Testis (tissue), 2 donors: ENCODE measurements around the gene SNX30.

Experiments used
- CTCF ChIP-seq, 3 experiments: fragments of 450-650 bp in 2 of 3; fragments of 200-600 bp in 1 of 3; sonication (generic) in 1 of 3; IDR thresholded peaks; one replicate each; pipeline ENCODE4 v1.5.1; 2016 to 2019; ENCODE audit warnings: antibody characterized with exemption in 3 of 3, mild to moderate bottlenecking in 2 of 3, moderate library complexity in 1 of 3
- POLR2A ChIP-seq: fragments of 450-650 bp; IDR thresholded peaks from one replicate; pipeline ENCODE4 v1.6.1; 2017; ENCODE audit warnings: antibody characterized with exemption, mild to moderate bottlenecking, moderate library complexity

- peak; percentile 17 to 50 (median 48) for TF ChIP-seq CTCF (IDR thresholded peaks at IDR 0.05)
- no peak for TF ChIP-seq POLR2A
Measured at GRCh38 chr9:112711050-112711689, 39.4 kb upstream of the SNX30 start.
